Measurements from ENCODE around the gene MS4A1.
A peak's percentile ranks its signal among the peaks of the same experiment; 100 is the strongest.

Gene MS4A1

GRCh38 chr11:60454212-60454611 is 1.4 kb upstream of the MS4A1 start:
- H3K9ac ChIP-seq: no peak overlapping the region
- peak overlapping the region in 6 of 11 experiments; percentile 7 to 85 (median 72); a peak in 11 of 22 replicates for H3K4me2 ChIP-seq
- H3K4me3 ChIP-seq: no peak overlapping the region
- no peak overlapping the region for H3K27ac ChIP-seq
- peaks cover 13 to 51% (median 40%) of the 10 kb centered on the region in 10 experiments for H3K4me1 ChIP-seq
- peaks cover 11 to 22% (median 15%) of the 10 kb centered on the region in 11 experiments for H3K9me3 ChIP-seq (replicated peaks in 1 of 11)
- H4K20me1 ChIP-seq: no peaks in the 10 kb centered on the region
- H3K27me3 ChIP-seq: no peaks in the 10 kb centered on the region
- no peaks in the 10 kb centered on the region for H3K36me3 ChIP-seq
- no peak for TF ChIP-seq Cebpa-rat (IDR thresholded peaks at IDR 0.05)

GRCh38 chr11:60457576-60457975 is 1.9 kb downstream of the MS4A1 start:
- no peak for TF ChIP-seq Cebpa-rat (IDR thresholded peaks at IDR 0.05)
- peaks cover 18 to 51% (median 40%) of the 10 kb centered on the region in 10 experiments for H3K4me1 ChIP-seq
- H3K36me3 ChIP-seq: no peaks in the 10 kb centered on the region; a peak in 3 of 22 replicates
- no peaks in the 10 kb centered on the region for H3K27me3 ChIP-seq
- H4K20me1 ChIP-seq: no peaks in the 10 kb centered on the region
- peak overlapping the region in 1 of 10 experiments; percentile 3; a peak in 1 of 20 replicates for H3K4me3 ChIP-seq
- H3K4me2 ChIP-seq: peak overlapping the region; percentile 51 to 85 (median 70)
- H3K9ac ChIP-seq: peak overlapping the region in 2 of 11 experiments; percentile 12 to 29; a peak in 2 of 22 replicates
- peak overlapping the region in 4 of 11 experiments; percentile 18 to 48 (median 36); a peak in 4 of 22 replicates for H3K27ac ChIP-seq
- H3K9me3 ChIP-seq (replicated peaks in 1 of 11): peaks cover 0 to 13% (median 0%) of the 10 kb centered on the region in 11 experiments; a peak in 5 of 22 replicates

GRCh38 chr11:60459345-60459744 is 3.7 kb downstream of the MS4A1 start:
- no peak overlapping the region for H3K27ac ChIP-seq
- H3K9ac ChIP-seq: no peak overlapping the region
- peaks cover 34 to 52% (median 41%) of the 10 kb centered on the region in 10 experiments for H3K4me1 ChIP-seq
- H4K20me1 ChIP-seq: no peaks in the 10 kb centered on the region
- H3K4me2 ChIP-seq: no peak overlapping the region; a peak in 1 of 22 replicates
- H3K9me3 ChIP-seq (replicated peaks in 1 of 11): peaks cover 0 to 18% (median 6%) of the 10 kb centered on the region in 11 experiments; a peak in 6 of 22 replicates
- no peak for TF ChIP-seq Cebpa-rat (IDR thresholded peaks at IDR 0.05)
- H3K36me3 ChIP-seq: peaks cover 0 to 7% (median 0%) of the 10 kb centered on the region in 11 experiments; a peak in 3 of 22 replicates
- H3K4me3 ChIP-seq: no peak overlapping the region
- no peaks in the 10 kb centered on the region for H3K27me3 ChIP-seq

GRCh38 chr11:60468829-60469228 is 13.2 kb downstream of the MS4A1 start:
- H3K9ac ChIP-seq: no peak overlapping the region
- H3K9me3 ChIP-seq (replicated peaks in 1 of 11): 0 out of 22 replicates have a peak, but pooled peaks cover 0 to 4% (median 0%) of the 10 kb centered on the region in 11 experiments
- no peak overlapping the region for H3K4me3 ChIP-seq
- no peak for TF ChIP-seq Cebpa-rat (IDR thresholded peaks at IDR 0.05)
- H3K27me3 ChIP-seq: no peaks in the 10 kb centered on the region
- H4K20me1 ChIP-seq: no peaks in the 10 kb centered on the region
- no peaks in the 10 kb centered on the region; a peak in 1 of 22 replicates for H3K36me3 ChIP-seq
- H3K4me2 ChIP-seq: peak overlapping the region in 3 of 11 experiments; percentile 21 to 64 (median 55); a peak in 5 of 22 replicates
- H3K27ac ChIP-seq: peak overlapping the region in 2 of 11 experiments; percentile 30 to 47; a peak in 3 of 22 replicates
- peaks cover 0 to 62% (median 5%) of the 10 kb centered on the region in 10 experiments; a peak in 14 of 20 replicates for H3K4me1 ChIP-seq

- Histone ChIP-seq H3K27me3 (no peaks in the 10 kb centered on the region), H3K36me3 (no peaks in the 10 kb centered on the region; a peak in 1 of 22 replicates), H4K20me1 (no peaks in the 10 kb centered on the region), H3K4me2 (peak overlapping the region in 3 of 11 experiments; percentile 21 to 64 (median 55); a peak in 4 of 22 replicates), H3K4me3 (no peak overlapping the region), H3K9me3 (replicated peaks in 1 of 11) (peaks cover 0 to 5% (median 3%) of the 10 kb centered on the region in 11 experiments; a peak in 5 of 22 replicates), H3K9ac (no peak overlapping the region), H3K27ac (no peak overlapping the region), H3K4me1 (peaks cover 0 to 53% (median 1%) of the 10 kb centered on the region in 10 experiments; a peak in 11 of 20 replicates)
- TF ChIP-seq Cebpa-rat (IDR thresholded peaks at IDR 0.05): no peak
Observed at GRCh38 chr11:60469723-60470122, 14.1 kb downstream of the MS4A1 start.

- TF ChIP-seq Cebpa-rat (IDR thresholded peaks at IDR 0.05): peak; percentile 22 to 95 (median 71); a peak in 18 of 22 replicates
- no peaks in the 10 kb centered on the region for H3K27me3 ChIP-seq
- H3K9ac ChIP-seq: peak overlapping the region in 7 of 11 experiments; percentile 33 to 75 (median 49); a peak in 9 of 22 replicates
- H4K20me1 ChIP-seq: no peaks in the 10 kb centered on the region
- peaks cover 0 to 16% (median 3%) of the 10 kb centered on the region in 11 experiments; a peak in 9 of 22 replicates for H3K9me3 ChIP-seq (replicated peaks in 1 of 11)
- H3K4me1 ChIP-seq: peaks cover 27 to 50% (median 33%) of the 10 kb centered on the region in 10 experiments
- no peaks in the 10 kb centered on the region for H3K36me3 ChIP-seq
- H3K27ac ChIP-seq: peak overlapping the region; percentile 67 to 93 (median 77)
- peak overlapping the region in 1 of 10 experiments; percentile 4; a peak in 1 of 20 replicates for H3K4me3 ChIP-seq
- H3K4me2 ChIP-seq: peak overlapping the region; percentile 61 to 83 (median 69)
Observed at GRCh38 chr11:60477035-60477445, 21.4 kb downstream of the MS4A1 start.

- Histone ChIP-seq H3K4me2 (peak overlapping the region in 8 of 11 experiments; percentile 0 to 51 (median 18); a peak in 9 of 22 replicates), H4K20me1 (no peaks in the 10 kb centered on the region), H3K4me1 (peaks cover 19 to 68% (median 30%) of the 10 kb centered on the region in 10 experiments), H3K36me3 (no peaks in the 10 kb centered on the region), H3K27ac (peak overlapping the region in 3 of 11 experiments; percentile 26 to 44 (median 33); a peak in 4 of 22 replicates), H3K27me3 (no peaks in the 10 kb centered on the region), H3K9me3 (replicated peaks in 1 of 11) (peaks cover 0 to 30% (median 17%) of the 10 kb centered on the region in 11 experiments; a peak in 14 of 22 replicates), H3K4me3 (no peak overlapping the region), H3K9ac (no peak overlapping the region)
- TF ChIP-seq Cebpa-rat (IDR thresholded peaks at IDR 0.05): no peak
Observed at GRCh38 chr11:60482361-60482760, 26.7 kb downstream of the MS4A1 start.

- Histone ChIP-seq H3K36me3 (no peaks in the 10 kb centered on the region), H3K9ac (no peak overlapping the region), H3K27me3 (no peaks in the 10 kb centered on the region), H3K4me2 (peak overlapping the region in 2 of 11 experiments; percentile 8 to 22; a peak in 1 of 22 replicates), H3K27ac (0 out of 22 replicates have a peak overlapping the region, but pooled peaks of 2 of the 11 experiments have one; percentile 1 to 11), H3K9me3 (replicated peaks in 1 of 11) (peaks cover 7 to 35% (median 22%) of the 10 kb centered on the region in 11 experiments; a peak in 19 of 22 replicates), H3K4me1 (peaks cover 4 to 42% (median 12%) of the 10 kb centered on the region in 10 experiments; a peak in 16 of 20 replicates), H3K4me3 (no peak overlapping the region), H4K20me1 (no peaks in the 10 kb centered on the region)
- TF ChIP-seq Cebpa-rat (IDR thresholded peaks at IDR 0.05): no peak
Observed at GRCh38 chr11:60485987-60486386, 30.3 kb downstream of the MS4A1 start.

GRCh38 chr11:60492488-60493009 is 36.9 kb downstream of the MS4A1 start, which contains the start of gene MS4A12:
Gene MS4A12 (plus strand): TSS chr11:60492778. CDS start chr11:60497319, 4,541 bp downstream.
- Histone ChIP-seq H3K4me3 (no peak within 1 kb of the TSS), H3K36me3 (no peaks in the 10 kb centered on the region), H3K27ac (no peak within 1 kb of the TSS), H3K27me3 (no peaks in the 10 kb centered on the region), H3K9ac (no peak within 1 kb of the TSS), H3K4me2 (no peak within 1 kb of the TSS), H3K4me1 (peaks cover 0 to 8% (median 4%) of the 10 kb centered on the region in 10 experiments; a peak in 16 of 20 replicates), H4K20me1 (no peaks in the 10 kb centered on the region), H3K9me3 (replicated peaks in 1 of 11) (peaks cover 9 to 44% (median 23%) of the 10 kb centered on the region in 11 experiments; a peak in 20 of 22 replicates)
- no peak for TF ChIP-seq Cebpa-rat (IDR thresholded peaks at IDR 0.05)

Data from BLaER1 treated with 17β-estradiol and CSF1 and Interleukin-3, amounts not matched to agents 10 nM and 100 nM (cell line).